H1 (cell line): ENCODE data around the gene GABRB2. TPM values are rescaled to one million over a fixed set of nuclear protein-coding genes. Genes with fewer than 3 reads are reported as not detected.

Experiments used
- CTCF ChIA-PET: fragments of 300-600 bp; sonication (Branson Sonifier 250); formaldehyde crosslinking; loops from one replicate; lab custom pipeline; 2021; ENCODE audit not compliant: partially characterized antibody; lab: Charles Lee
- POLR2A ChIA-PET: fragments of 300-600 bp; sonication (Branson Sonifier 250); formaldehyde crosslinking; loops from one replicate; lab custom pipeline; 2021; ENCODE audit warnings: inconsistent platforms; ENCODE audit not compliant: partially characterized antibody; lab: Charles Lee
- DNase-seq, 2 experiments: peaks; one replicate each; pipeline versions ENCODE4 v3.0.0 to v3.0.0-alpha.2; 2010 to 2022; ENCODE audit warnings: low spot score in 2 of 2, low read depth in 1 of 2, mixed read lengths in 1 of 2
- FAIRE-seq: peaks from 2 replicates; lab custom pipeline; 2011; peaks lifted over from hg19 to GRCh38; lab: Jason Lieb, UNC
- H2AFZ ChIP-seq: 2 replicates; pipeline ENCODE4 v1.8.1; 2012; ENCODE audit warnings: low read length, inconsistent platforms
- H2AK5ac ChIP-seq: 2 replicates; pipeline ENCODE4 v1.6.1; 2013; ENCODE audit warnings: low read depth, low read length
- H2BK120ac ChIP-seq: replicated peaks from 2 replicates; pipeline ENCODE3; 2013; ENCODE audit warnings: low read depth, low read length, inconsistent platforms
- H2BK12ac ChIP-seq: 2 replicates; pipeline ENCODE4 v1.6.1; 2013; ENCODE audit warnings: low read depth, low read length
- H2BK15ac ChIP-seq: 2 replicates; pipeline ENCODE4 v1.6.1; 2013; ENCODE audit warnings: low read length
- H2BK20ac ChIP-seq: 2 replicates; pipeline ENCODE4 v1.6.1; 2013; ENCODE audit warnings: low read length
- H2BK5ac ChIP-seq: 2 replicates; pipeline ENCODE4 v1.6.1; 2013; ENCODE audit warnings: low read depth, low read length
- H3K14ac ChIP-seq: 2 replicates; pipeline ENCODE4 v1.6.1; 2013; ENCODE audit warnings: inconsistent platforms; ENCODE audit not compliant: insufficient read length
- H3K18ac ChIP-seq: 2 replicates; pipeline ENCODE4 v1.6.1; 2013; ENCODE audit warnings: low read length; ENCODE audit errors: extremely low read depth
- H3K23ac ChIP-seq: 2 replicates; pipeline ENCODE4 v1.6.1; 2013; ENCODE audit warnings: inconsistent platforms; ENCODE audit not compliant: insufficient read length
- H3K23me2 ChIP-seq: 2 replicates; pipeline ENCODE4 v1.6.1; 2013; ENCODE audit warnings: low read depth, low read length
- H3K27ac ChIP-seq: 2 replicates; pipeline ENCODE4 v1.6.1; 2011; ENCODE audit warnings: low read depth, low read length, inconsistent platforms
- H3K27me3 ChIP-seq, 4 experiments: replicated peaks in 1 of 4; 1 replicate in 1 of 4; 2 replicates in 3 of 4; pipeline versions ENCODE4 v1.6.1 to v1.8.1; 2011 to 2013; ENCODE audit warnings: low read length in 3 of 4, mild to moderate bottlenecking in 3 of 4, inconsistent platforms in 2 of 4, mixed read lengths in 2 of 4, moderate library complexity in 1 of 4; ENCODE audit not compliant: control insufficient read depth in 3 of 4, insufficient read depth in 3 of 4; ENCODE audit errors: extremely low read depth in 1 of 4
- H3K36me3 ChIP-seq, 4 experiments: 2 replicates each; pipeline versions ENCODE4 v1.6.1 to v1.8.1; 2011 to 2013; ENCODE audit warnings: mild to moderate bottlenecking in 4 of 4, low read length in 3 of 4, moderate library complexity in 2 of 4, control low read depth in 1 of 4, inconsistent platforms in 1 of 4; ENCODE audit not compliant: insufficient read depth in 4 of 4, control insufficient read depth in 2 of 4
- H3K4ac ChIP-seq: replicated peaks from 2 replicates; pipeline ENCODE3; 2013; ENCODE audit warnings: low read length, low read depth, mixed read lengths, inconsistent platforms; ENCODE audit not compliant: insufficient read length
- H3K4me1 ChIP-seq, 4 experiments: replicated peaks in 1 of 4; 1 replicate in 1 of 4; 2 replicates in 3 of 4; pipeline versions ENCODE4 v1.6.1 to v1.8.1; 2011 to 2013; ENCODE audit warnings: low read length in 3 of 4, inconsistent platforms in 2 of 4, mixed read lengths in 1 of 4; ENCODE audit not compliant: insufficient read depth in 4 of 4, control insufficient read depth in 3 of 4
- H3K4me2 ChIP-seq, 2 experiments: 2 replicates each; pipeline versions ENCODE4 v1.6.1 to v1.8.1; 2011 to 2013; ENCODE audit warnings: low read depth in 2 of 2, low read length in 2 of 2, control low read depth in 1 of 2, inconsistent platforms in 1 of 2, mild to moderate bottlenecking in 1 of 2; ENCODE audit not compliant: insufficient read depth in 1 of 2
- H3K4me3 ChIP-seq, 4 experiments: fragments of 200-600, 300-600 bp in 1 of 4; sonication (generic), shearing (Covaris generic), sonication (Bioruptor Twin) in 1 of 4; 2 replicates each; pipeline versions ENCODE4 v1.5.1 to v1.8.1; 2011 to 2016; ENCODE audit warnings: low read length in 4 of 4, low read depth in 3 of 4, control low read depth in 2 of 4, inconsistent platforms in 2 of 4, mild to moderate bottlenecking in 2 of 4, mixed read lengths in 1 of 4, moderate library complexity in 1 of 4; ENCODE audit not compliant: insufficient read depth in 2 of 4; ENCODE audit errors: extremely low read depth in 1 of 4
- H3K56ac ChIP-seq: replicated peaks from 2 replicates; pipeline ENCODE3; 2013; ENCODE audit warnings: low read depth, mild to moderate bottlenecking, mixed read lengths, low read length, inconsistent platforms; ENCODE audit not compliant: insufficient read length
- H3K79me1 ChIP-seq: 2 replicates; pipeline ENCODE4 v1.6.1; 2013; ENCODE audit warnings: low read depth, low read length, control low read depth
- H3K79me2 ChIP-seq, 2 experiments: 2 replicates each; pipeline versions ENCODE4 v1.6.1 to v1.8.1; 2012 to 2013; ENCODE audit warnings: low read length in 2 of 2, mild to moderate bottlenecking in 2 of 2, inconsistent platforms in 1 of 2; ENCODE audit not compliant: insufficient read depth in 2 of 2, control insufficient read depth in 1 of 2
- H3K9ac ChIP-seq, 4 experiments: replicated peaks in 1 of 4; 1 replicate in 1 of 4; 2 replicates in 3 of 4; pipeline versions ENCODE4 v1.6.1 to v1.8.1; 2011 to 2013; ENCODE audit warnings: low read depth in 3 of 4, low read length in 3 of 4, control low read depth in 2 of 4, mild to moderate bottlenecking in 2 of 4, moderate library complexity in 2 of 4, inconsistent platforms in 1 of 4; ENCODE audit errors: extremely low read depth in 1 of 4
- H3K9me3 ChIP-seq, 2 experiments: 2 replicates each; pipeline versions ENCODE4 v1.6.1 to v1.8.1; 2012 to 2013; ENCODE audit warnings: mild to moderate bottlenecking in 2 of 2, moderate library complexity in 2 of 2, control low read depth in 1 of 2, inconsistent platforms in 1 of 2, low read depth in 1 of 2, low read length in 1 of 2, mixed read lengths in 1 of 2; ENCODE audit not compliant: insufficient read depth in 2 of 2
- H4K20me1 ChIP-seq, 2 experiments: replicated peaks in 1 of 2; 2 replicates each; pipeline versions ENCODE3 to v1.8.1; 2011 to 2013; ENCODE audit warnings: inconsistent platforms in 2 of 2, low read length in 2 of 2, mild to moderate bottlenecking in 1 of 2; ENCODE audit not compliant: insufficient read depth in 2 of 2, control insufficient read depth in 1 of 2
- H4K5ac ChIP-seq: 2 replicates; pipeline ENCODE4 v1.6.1; 2013; ENCODE audit warnings: low read length, low read depth, mixed read lengths, inconsistent platforms; ENCODE audit not compliant: insufficient read length
- H4K8ac ChIP-seq: 2 replicates; pipeline ENCODE4 v1.8.0; 2013; ENCODE audit warnings: mild to moderate bottlenecking, moderate library complexity, low read length, inconsistent platforms; ENCODE audit not compliant: insufficient read depth; ENCODE audit errors: extremely low read depth
- H4K91ac ChIP-seq: replicated peaks from 2 replicates; pipeline ENCODE3; 2013; ENCODE audit warnings: low read length, mixed read lengths, inconsistent platforms; ENCODE audit not compliant: insufficient read length
- BCL11A ChIP-seq, 2 experiments: IDR thresholded peaks; one replicate each; pipeline ENCODE4 v1.6.1; 2011; ENCODE audit warnings: low read depth in 2 of 2, low read length in 2 of 2, mild to moderate bottlenecking in 2 of 2
- CBX5 ChIP-seq: fragments of 300-800, 300-1000 bp; sonication (generic); IDR thresholded peaks from 2 replicates; pipeline ENCODE4 v1.7.1; 2016; ENCODE audit warnings: antibody characterized with exemption, low read length, low read depth
- CEBPB ChIP-seq: IDR thresholded peaks from 2 replicates; pipeline ENCODE4 v1.6.1; 2012; ENCODE audit warnings: low read depth, low read length
- CHD1 ChIP-seq: IDR thresholded peaks from 2 replicates; pipeline ENCODE4 v1.6.1; 2012; ENCODE audit warnings: low read depth, low read length, improper control_type of control experiment
- GABPA ChIP-seq: IDR thresholded peaks from 2 replicates; pipeline ENCODE4 v1.6.1; 2011; ENCODE audit warnings: mild to moderate bottlenecking, low read length, moderate library complexity, borderline replicate concordance; ENCODE audit not compliant: insufficient read depth
- GTF2F1 ChIP-seq: IDR thresholded peaks from 2 replicates; pipeline ENCODE4 v1.6.1; 2012; ENCODE audit warnings: low read depth, low read length, improper control_type of control experiment, borderline replicate concordance
- HDAC6 ChIP-seq: IDR thresholded peaks from one replicate; pipeline ENCODE4 v1.7.1; 2012; ENCODE audit warnings: low read depth, mild to moderate bottlenecking, inconsistent platforms, low read length, moderate library complexity
- PHF8 ChIP-seq: fragments of 200-600 bp; sonication (generic); conservative IDR thresholded peaks from 2 replicates; pipeline ENCODE4 v1.7.1; 2012; ENCODE audit warnings: low read depth, mild to moderate bottlenecking, inconsistent platforms, low read length, moderate library complexity
- SIRT6 ChIP-seq: IDR thresholded peaks from one replicate; pipeline ENCODE4 v1.7.1; 2012; ENCODE audit warnings: low read length, inconsistent platforms
- SUZ12 ChIP-seq: fragments of 200-600 bp; sonication (generic); IDR thresholded peaks from 2 replicates; pipeline ENCODE4 v1.6.1; 2012; ENCODE audit warnings: mild to moderate bottlenecking, inconsistent platforms, low read length, moderate library complexity, mixed read lengths
- TAF1 ChIP-seq: IDR thresholded peaks from 2 replicates; pipeline ENCODE4 v1.6.1; 2011; ENCODE audit warnings: mild to moderate bottlenecking, low read depth, low read length
- TCF12 ChIP-seq: IDR thresholded peaks from 2 replicates; pipeline ENCODE4 v1.6.1; 2011; ENCODE audit warnings: low read depth, mild to moderate bottlenecking, low read length
- YY1 ChIP-seq: IDR thresholded peaks from 2 replicates; pipeline ENCODE4 v1.6.1; 2011; ENCODE audit warnings: low read depth, mild to moderate bottlenecking, low read length
- WGBS, 2 experiments: shearing (Covaris generic) in 1 of 2; methylation state at CpG; one replicate each; pipeline versions ENCODE4 v1.1.6 to v1.1.7; 2013 to 2015; ENCODE audit warnings: low lambda C conversion rate in 2 of 2, mixed read lengths in 2 of 2, inconsistent platforms in 1 of 2, low coverage in 1 of 2, missing lambda C conversion rate in 1 of 2; ENCODE audit not compliant: insufficient replicate concordance in 2 of 2, insufficient coverage in 1 of 2, insufficient read length in 1 of 2; ENCODE audit errors: extremely low coverage in 1 of 2, missing lambda C conversion rate in 1 of 2; 5-methylcytosine and 5-hydroxymethylcytosine counted together
- polyA plus RNA-seq, 7 experiments: library from polyadenylated mRNA; depleted of rRNA in 3 of 7; stranded (reverse) in 5 of 7; unstranded in 2 of 7; fragments of >200 nt in 5 of 7; fragments of 200-250 nt in 2 of 7; gene quantifications; 1 replicate in 5 of 7; 2 replicates in 1 of 7; 4 replicates in 1 of 7; pipeline versions ENCODE4 v1.2.1 to v1.2.3, GENCODE V29; 2011 to 2013; ENCODE audit warnings: missing spikeins in 2 of 7, mixed read lengths in 2 of 7
- total RNA-seq: library from RNA; stranded (reverse); fragmentation: NEBNext Ultra II Directional; extraction: Animal tissue kit (Norgen Biotek cat#: 25700); gene quantifications from 2 replicates; pipeline ENCODE4 v1.2.1, GENCODE V29; 2021
- TF ChIP-seq, protein P1 (sequence below): IDR thresholded peaks from 2 replicates; pipeline ENCODE4 v1.6.1; 2012; ENCODE audit warnings: inconsistent platforms

The GABRB2 gene
- total and polyA plus RNA-seq, 2 of the 8 experiments (the other 6 are each of a cell fraction or from before 2014, with no cell fraction given), result 0.54 to 1.9 TPM

- H3K14ac ChIP-seq, result no peak overlapping the region
- WGBS, 2 experiments, result 94% methylated on average over 4 of the region's 4 CpGs; no CpG with 5 or more reads in 1 of the 2 experiments
- CTCF ChIA-PET, result no interaction called here
- TF ChIP-seq HDAC6 (no peak), YY1 (no peak), GABPA (no peak), CHD1 (no peak), SIRT6 (no peak), CEBPB (no peak), PHF8 (no peak), CBX5 (no peak), BCL11A (IDR thresholded peaks at IDR 0.05; ENCODE audit: low read depth in 2 of 2, low read length in 2 of 2) (no peak), SUZ12 (no peak), GTF2F1 (no peak), TCF12 (no peak), TAF1 (no peak)
- TF ChIP-seq, protein P1, sequence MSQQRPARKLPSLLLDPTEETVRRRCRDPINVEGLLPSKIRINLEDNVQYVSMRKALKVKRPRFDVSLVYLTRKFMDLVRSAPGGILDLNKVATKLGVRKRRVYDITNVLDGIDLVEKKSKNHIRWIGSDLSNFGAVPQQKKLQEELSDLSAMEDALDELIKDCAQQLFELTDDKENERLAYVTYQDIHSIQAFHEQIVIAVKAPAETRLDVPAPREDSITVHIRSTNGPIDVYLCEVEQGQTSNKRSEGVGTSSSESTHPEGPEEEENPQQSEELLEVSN, result no peak
Observed at GRCh38 chr5:161306351-161306995, 240.1 kb downstream of the GABRB2 start.

More at GRCh38 chr5:161306351-161306995, 240.1 kb downstream of the GABRB2 start:
- FAIRE-seq (no peak), DNase-seq (no peak)
- Histone ChIP-seq H3K18ac (no peak overlapping the region), H2BK12ac (no peak overlapping the region), H4K8ac (no peak overlapping the region), H3K4me2 (no peak overlapping the region), H4K5ac (no peak overlapping the region), H3K9me3 (no peaks in the 10 kb centered on the region), H3K23me2 (no peaks in the 10 kb centered on the region), H3K4me3 (no peak overlapping the region), H3K56ac (no peak overlapping the region), H2AK5ac (no peak overlapping the region), H3K4ac (no peak overlapping the region), H2AFZ (no peak overlapping the region), H3K9ac (no peak overlapping the region), H3K23ac (no peak overlapping the region), H2BK120ac (no peak overlapping the region), H4K20me1 (no peaks in the 10 kb centered on the region), H3K79me1 (no peaks in the 10 kb centered on the region), H3K79me2 (no peaks in the 10 kb centered on the region), H2BK5ac (no peak overlapping the region), H3K4me1 (no peaks in the 10 kb centered on the region), H2BK20ac (no peak overlapping the region), H3K27ac (no peak overlapping the region), H3K36me3 (no peaks in the 10 kb centered on the region), H4K91ac (no peak overlapping the region), H2BK15ac (no peak overlapping the region), H3K27me3 (no peaks in the 10 kb centered on the region)
- POLR2A ChIA-PET, result no interaction called here
